Smooth muscle cell (in vitro differentiated cells): ENCODE data around the gene VWA8. TPM values are rescaled to one million over a fixed set of nuclear protein-coding genes. Genes with fewer than 3 reads are reported as not detected.
A peak's percentile ranks its signal among the peaks of the same experiment; 100 is the strongest.
"Not testable (repeated sequence)": the region's sequence is repeated elsewhere in the genome, so short reads cannot be mapped to it uniquely, and the experiment has no call there.

Experiments
- DNase-seq: peaks from one replicate; lab custom pipeline; 2025; ENCODE audit not compliant: unreplicated experiment; lab: John Stamatoyannopoulos, UW
- H2AFZ ChIP-seq: fragments of 200-600 bp; sonication (generic); 2 replicates; pipeline ENCODE4 v1.6.0; 2016; ENCODE audit warnings: antibody characterized with exemption, low read depth, mild to moderate bottlenecking
- H3F3A ChIP-seq: fragments of 200-600 bp; sonication (generic); 2 replicates; pipeline ENCODE4 v1.6.0; 2017; ENCODE audit warnings: antibody characterized with exemption, low read depth
- H3K27ac ChIP-seq: fragments of 200-600 bp; sonication (generic); 2 replicates; pipeline ENCODE4 v1.5.1; 2016; ENCODE audit warnings: low read depth, mild to moderate bottlenecking
- H3K27me3 ChIP-seq: fragments of 200-600 bp; sonication (generic); 2 replicates; pipeline ENCODE4 v1.6.1; 2016; ENCODE audit warnings: low read depth, mild to moderate bottlenecking
- H3K36me3 ChIP-seq: fragments of 200-600 bp; sonication (generic); 2 replicates; pipeline ENCODE4 v1.5.1; 2016; ENCODE audit warnings: low read depth
- H3K4me1 ChIP-seq: fragments of 200-600 bp; sonication (generic); 2 replicates; pipeline ENCODE4 v1.5.1; 2016; ENCODE audit warnings: low read depth
- H3K4me2 ChIP-seq: fragments of 200-600 bp; sonication (generic); 2 replicates; pipeline ENCODE4 v1.6.0; 2016; ENCODE audit warnings: mild to moderate bottlenecking
- H3K4me3 ChIP-seq: fragments of 200-600 bp; sonication (generic); 2 replicates; pipeline ENCODE4 v1.5.1; 2016; ENCODE audit warnings: mild to moderate bottlenecking
- H3K79me2 ChIP-seq: fragments of 200-600 bp; sonication (generic); 2 replicates; pipeline ENCODE4 v1.6.0; 2016; ENCODE audit warnings: low read depth, mild to moderate bottlenecking
- H3K9ac ChIP-seq: fragments of 200-600 bp; sonication (generic); 2 replicates; pipeline ENCODE4 v1.6.0; 2016; ENCODE audit warnings: low read depth
- H3K9me3 ChIP-seq: fragments of 200-600 bp; sonication (generic); replicated peaks from 2 replicates; pipeline ENCODE4 v1.5.1; 2016; ENCODE audit warnings: low read depth
- H4K20me1 ChIP-seq: fragments of 200-600 bp; sonication (generic); 2 replicates; pipeline ENCODE4 v1.6.0; 2016; ENCODE audit warnings: low read depth
- CTCF ChIP-seq: fragments of 200-600 bp; sonication (generic); IDR thresholded peaks from 2 replicates; pipeline ENCODE4 v1.5.1; 2017; ENCODE audit warnings: borderline replicate concordance, mild to moderate bottlenecking, antibody characterized with exemption; ENCODE audit not compliant: insufficient read depth, poor library complexity, severe bottlenecking
- WGBS: methylation state at CpG from one replicate; pipeline ENCODE4 v1.1.7; 2016; ENCODE audit warnings: low lambda C conversion rate; 5-methylcytosine and 5-hydroxymethylcytosine counted together
- polyA plus RNA-seq: library from polyadenylated mRNA; unstranded; fragments of >200 nt; fragmentation: Nextera tagmentation; extraction: Ambion mirVana; gene quantifications from 2 replicates; pipeline ENCODE4 v1.2.1, GENCODE V29; 2016
- total RNA-seq: library from RNA; depleted of rRNA; stranded (reverse); fragments of >200 nt; gene quantifications from 2 replicates; pipeline ENCODE4 v1.2.3, GENCODE V29; 2014

VWA8 gene
- total and polyA plus RNA-seq, 2 experiments from 2014 or later: 2.6 to 14.4 TPM

DNA sequence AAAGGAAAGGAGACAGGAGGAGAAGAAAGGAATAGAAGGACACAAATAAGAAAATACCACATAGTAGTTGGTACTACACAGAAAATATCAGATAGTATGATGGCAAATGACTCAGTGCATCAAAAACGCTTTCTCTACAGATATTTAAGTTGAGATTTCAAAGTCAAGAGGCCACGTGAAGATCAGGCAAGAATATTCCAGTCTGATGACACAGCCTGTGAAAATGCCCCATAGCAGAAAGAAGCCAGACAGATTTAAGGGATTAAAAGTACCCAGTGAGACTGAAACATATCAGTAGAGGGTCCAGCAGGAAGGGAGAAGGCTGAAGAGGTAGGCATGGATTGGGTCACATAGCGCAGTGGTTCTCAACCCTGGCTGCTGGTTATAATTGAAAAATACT lies 113.7 kb downstream of the VWA8 start:
- no peaks in the 10 kb centered on the region for H3K27me3 ChIP-seq
- no peaks in the 10 kb centered on the region for H4K20me1 ChIP-seq
- peak overlapping the region; percentile 53 for H3K27ac ChIP-seq
- H3F3A ChIP-seq: peaks cover 6% of the 10 kb centered on the region
- no peaks in the 10 kb centered on the region for H3K9me3 ChIP-seq
- no peak for TF ChIP-seq CTCF
- WGBS: 35% methylated on average over 3 of the region's 3 CpGs
- H3K79me2 ChIP-seq: no peaks in the 10 kb centered on the region
- no peak overlapping the region for H3K9ac ChIP-seq
- no peaks in the 10 kb centered on the region for H3K36me3 ChIP-seq
- no peak overlapping the region for H2AFZ ChIP-seq
- H3K4me1 ChIP-seq: no peaks in the 10 kb centered on the region
- H3K4me3 ChIP-seq: no peak overlapping the region
- H3K4me2 ChIP-seq: no peak overlapping the region
- no peak for DNase-seq

GRCh38 chr13:41842036-41842620 lies 118.8 kb downstream of the VWA8 start:
- TF ChIP-seq CTCF: no peak
- WGBS: 80% methylated on average over 2 of the region's 2 CpGs
- Histone ChIP-seq H3F3A (no peaks in the 10 kb centered on the region), H4K20me1 (no peaks in the 10 kb centered on the region), H3K9me3 (no peaks in the 10 kb centered on the region), H3K36me3 (no peaks in the 10 kb centered on the region), H3K9ac (no peak overlapping the region), H3K4me2 (no peak overlapping the region), H3K27me3 (no peaks in the 10 kb centered on the region), H2AFZ (no peak overlapping the region), H3K79me2 (no peaks in the 10 kb centered on the region), H3K27ac (no peak overlapping the region), H3K4me3 (no peak overlapping the region), H3K4me1 (no peaks in the 10 kb centered on the region)
- no peak for DNase-seq

- Histone ChIP-seq H3K27ac (no peak overlapping the region), H3K9ac (no peak overlapping the region), H2AFZ (no peak overlapping the region), H4K20me1 (no peaks in the 10 kb centered on the region), H3K4me2 (no peak overlapping the region), H3K4me3 (no peak overlapping the region), H3F3A (no peaks in the 10 kb centered on the region), H3K9me3 (no peaks in the 10 kb centered on the region), H3K36me3 (no peaks in the 10 kb centered on the region), H3K4me1 (no peaks in the 10 kb centered on the region), H3K79me2 (no peaks in the 10 kb centered on the region), H3K27me3 (no peaks in the 10 kb centered on the region)
- no peak for TF ChIP-seq CTCF
- DNase-seq: no peak
- 97% methylated on average over 2 of the region's 2 CpGs for WGBS
These were observed 123.3 kb downstream of the VWA8 start for GRCh38 chr13:41837629-41838028.

- H3K4me3 ChIP-seq: no peak overlapping the region
- no peak for TF ChIP-seq CTCF
- WGBS: 66% methylated on average over 2 of the region's 2 CpGs
- H3K27ac ChIP-seq: no peak overlapping the region
- H4K20me1 ChIP-seq: no peaks in the 10 kb centered on the region
- H3K36me3 ChIP-seq: no peaks in the 10 kb centered on the region
- H3K9me3 ChIP-seq: no peaks in the 10 kb centered on the region
- H2AFZ ChIP-seq: no peak overlapping the region
- H3K4me1 ChIP-seq: no peaks in the 10 kb centered on the region
- H3K4me2 ChIP-seq: no peak overlapping the region
- H3K27me3 ChIP-seq: no peaks in the 10 kb centered on the region
- no peaks in the 10 kb centered on the region for H3K79me2 ChIP-seq
- no peak for DNase-seq
- no peaks in the 10 kb centered on the region for H3F3A ChIP-seq
- H3K9ac ChIP-seq: no peak overlapping the region
These were observed 125.0 kb downstream of the VWA8 start for GRCh38 chr13:41835871-41836270.

GRCh38 chr13:41834697-41835096 lies 126.2 kb downstream of the VWA8 start:
- H4K20me1 ChIP-seq, H3K4me2 ChIP-seq, H3K9me3 ChIP-seq, H2AFZ ChIP-seq, H3K36me3 ChIP-seq, H3K79me2 ChIP-seq, H3K27me3 ChIP-seq, H3F3A ChIP-seq, H3K4me3 ChIP-seq, H3K9ac ChIP-seq, H3K27ac ChIP-seq, DNase-seq, H3K4me1 ChIP-seq: not testable (repeated sequence)
- 99% methylated on average over 3 of the region's 3 CpGs for WGBS
